ENCODE measurements around the gene TMPRSS9. TPM values are rescaled to one million over a fixed set of nuclear protein-coding genes. Genes with fewer than 3 reads are reported as not detected.
"Not testable (repeated sequence)": the region's sequence is repeated elsewhere in the genome, so short reads cannot be mapped to it uniquely, and the experiment has no call there.

The TMPRSS9 gene
- total RNA-seq, 2 donors from 2014 or later = 0.25 to 0.34 TPM

DNA sequence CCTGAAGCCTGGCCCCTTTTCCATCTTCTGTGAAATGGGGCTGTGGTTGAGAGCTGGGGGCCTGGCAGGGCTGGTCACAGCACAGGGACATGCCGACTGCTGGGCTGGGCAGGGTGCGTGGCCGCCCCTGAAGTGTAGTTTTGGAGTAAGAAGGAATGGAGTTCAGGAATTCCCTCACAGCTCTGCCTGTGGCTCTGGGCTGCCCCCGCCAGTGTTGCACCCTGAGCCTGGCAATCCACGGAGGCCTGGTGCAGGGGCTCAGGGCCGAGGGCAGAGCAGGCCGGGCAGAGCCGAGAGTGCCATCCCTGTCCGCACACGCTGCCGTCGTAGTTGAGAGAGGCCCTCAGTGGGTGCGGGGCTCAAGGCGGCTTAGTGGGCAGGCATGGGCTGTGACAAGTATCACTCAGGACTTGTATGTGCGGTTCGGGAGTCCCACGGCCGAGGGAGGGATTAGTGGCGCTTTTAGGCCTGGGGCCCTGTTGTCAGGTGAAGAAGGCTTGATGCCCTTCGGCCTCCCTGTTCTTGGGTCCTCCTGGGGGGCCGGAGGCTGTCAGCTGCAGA, 21.9 kb upstream of the TMPRSS9 start:
- DNase-seq = no peak
- ATAC-seq = no peak
- intact Hi-C loops (cut with DNase I, micrococcal nuclease) = no loop called here

GRCh38 chr19:2338751-2339643, 21.1 kb upstream of the TMPRSS9 start:
- intact Hi-C loops (cut with DNase I, micrococcal nuclease) = no loop called here
- peak; percentile 48 for ATAC-seq
- no peak for DNase-seq

- intact Hi-C loops (cut with DNase I, micrococcal nuclease) = no loop called here
- ATAC-seq = no peak
- DNase-seq = no peak
Measured at GRCh38 chr19:2339644-2340310, 20.3 kb upstream of the TMPRSS9 start.

GRCh38 chr19:2340496-2341243, 19.4 kb upstream of the TMPRSS9 start:
- ATAC-seq (no peak), DNase-seq (no peak)
- intact Hi-C loops (cut with DNase I, micrococcal nuclease) = no loop called here

GRCh38 chr19:2341244-2341751, 18.8 kb upstream of the TMPRSS9 start:
- no peak for ATAC-seq
- intact Hi-C loops (cut with DNase I, micrococcal nuclease) = no loop called here
- no peak for DNase-seq

- DNase-seq (no peak), ATAC-seq (peak; percentile 9)
- intact Hi-C loops (cut with DNase I, micrococcal nuclease) = no loop called here
Measured at GRCh38 chr19:2341982-2342381, 18.1 kb upstream of the TMPRSS9 start.

DNA sequence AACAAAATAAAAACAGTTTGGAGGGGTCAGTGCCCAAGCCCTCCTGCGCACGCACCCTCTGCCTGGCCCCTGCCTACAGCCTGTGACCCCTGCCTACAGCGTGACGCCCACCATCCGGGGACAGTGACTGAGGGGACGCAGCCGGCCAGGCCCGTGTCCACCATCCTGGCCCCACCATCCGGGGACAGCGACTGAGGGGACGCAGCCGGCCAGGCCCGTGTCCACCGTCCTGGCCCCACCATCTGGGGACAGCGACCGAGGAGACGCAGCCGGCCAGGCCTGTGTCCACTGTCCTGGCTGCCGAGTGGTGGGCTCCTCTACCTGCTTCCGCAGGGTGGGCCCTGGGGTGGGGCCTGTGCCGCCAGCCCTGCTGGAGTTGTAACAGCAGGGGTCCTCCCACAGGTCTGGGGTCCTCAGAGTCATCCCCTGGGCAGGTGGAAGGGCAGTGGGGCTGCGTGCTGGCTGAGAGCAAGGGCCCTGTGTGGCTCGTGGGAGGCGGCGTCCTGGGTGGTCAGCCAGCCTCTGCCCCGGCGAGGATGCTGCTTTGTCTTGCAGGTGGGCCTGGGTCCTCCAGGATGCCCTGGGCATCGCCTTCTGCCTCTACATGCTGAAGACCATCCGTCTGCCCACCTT, 17.3 kb upstream of the TMPRSS9 start:
- DNase-seq (no peak), ATAC-seq (no peak)
- intact Hi-C loops (cut with DNase I, micrococcal nuclease) = no loop called here

DNA sequence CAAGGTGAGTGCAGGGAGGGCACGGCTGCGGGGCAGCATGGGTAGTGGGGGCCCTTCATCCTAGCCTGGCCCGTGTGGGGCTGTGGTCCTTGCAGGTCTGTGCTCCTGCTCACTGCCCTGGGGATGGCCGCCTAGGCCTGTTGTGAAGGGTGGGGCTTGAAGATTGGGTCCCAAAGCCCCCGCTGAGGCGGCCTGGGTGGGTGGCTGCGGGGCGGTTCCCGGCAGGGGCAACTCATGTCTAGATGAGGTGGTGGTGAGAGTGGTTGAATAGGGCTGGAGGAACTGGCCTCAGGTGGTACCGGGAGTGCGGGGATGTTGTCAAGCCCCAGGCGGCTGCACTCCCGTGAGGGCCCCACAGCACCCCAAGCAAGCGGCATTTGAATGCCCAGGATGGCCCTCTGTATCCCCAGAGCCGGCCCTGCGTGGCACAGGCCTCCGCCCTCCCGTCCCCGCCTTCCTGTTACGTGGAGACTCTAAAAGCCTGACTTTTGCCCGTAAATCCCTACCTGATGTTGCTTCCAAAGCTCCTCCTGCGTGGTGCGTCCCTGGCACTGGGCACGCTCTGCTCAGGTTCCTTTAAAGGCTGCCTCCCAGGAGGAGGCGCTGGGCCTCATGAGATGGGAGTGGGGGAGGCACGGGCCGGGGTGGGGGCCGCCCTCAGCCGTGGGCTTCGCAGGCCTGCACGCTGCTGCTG, 16.6 kb upstream of the TMPRSS9 start:
- intact Hi-C loops (cut with DNase I, micrococcal nuclease) = no loop called here
- ATAC-seq (no peak), DNase-seq (peak in 1 of 2 donors; percentile 4)

- no peak for ATAC-seq
- DNase-seq = peak in 1 of 2 donors; percentile 2
- intact Hi-C loops (cut with DNase I, micrococcal nuclease) = no loop called here
Measured at GRCh38 chr19:2344381-2344870, 15.6 kb upstream of the TMPRSS9 start.

DNA sequence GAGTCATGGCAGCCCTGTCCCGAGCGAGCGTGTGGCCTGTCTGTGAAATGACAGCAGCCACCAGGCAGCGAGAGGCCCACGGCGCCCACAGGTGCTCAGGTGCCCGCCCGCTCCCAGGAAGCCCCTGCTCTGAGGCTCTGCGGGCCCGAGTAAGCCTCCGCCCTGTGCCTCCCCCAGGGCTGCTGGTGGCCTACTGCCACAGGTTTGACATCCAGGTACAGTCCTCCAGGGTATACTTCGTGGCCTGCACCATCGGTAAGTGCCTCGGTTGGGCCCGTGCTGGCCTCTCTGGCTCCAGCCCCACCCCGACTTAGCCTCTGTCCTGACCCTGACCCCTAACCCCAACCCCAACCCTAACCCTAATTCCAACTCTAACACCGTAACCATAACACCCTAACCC, 15.0 kb upstream of the TMPRSS9 start:
- DNase-seq (peak in 1 of 2 donors; percentile 5), ATAC-seq (no peak)
- intact Hi-C loops (cut with DNase I, micrococcal nuclease) = no loop called here

DNA sequence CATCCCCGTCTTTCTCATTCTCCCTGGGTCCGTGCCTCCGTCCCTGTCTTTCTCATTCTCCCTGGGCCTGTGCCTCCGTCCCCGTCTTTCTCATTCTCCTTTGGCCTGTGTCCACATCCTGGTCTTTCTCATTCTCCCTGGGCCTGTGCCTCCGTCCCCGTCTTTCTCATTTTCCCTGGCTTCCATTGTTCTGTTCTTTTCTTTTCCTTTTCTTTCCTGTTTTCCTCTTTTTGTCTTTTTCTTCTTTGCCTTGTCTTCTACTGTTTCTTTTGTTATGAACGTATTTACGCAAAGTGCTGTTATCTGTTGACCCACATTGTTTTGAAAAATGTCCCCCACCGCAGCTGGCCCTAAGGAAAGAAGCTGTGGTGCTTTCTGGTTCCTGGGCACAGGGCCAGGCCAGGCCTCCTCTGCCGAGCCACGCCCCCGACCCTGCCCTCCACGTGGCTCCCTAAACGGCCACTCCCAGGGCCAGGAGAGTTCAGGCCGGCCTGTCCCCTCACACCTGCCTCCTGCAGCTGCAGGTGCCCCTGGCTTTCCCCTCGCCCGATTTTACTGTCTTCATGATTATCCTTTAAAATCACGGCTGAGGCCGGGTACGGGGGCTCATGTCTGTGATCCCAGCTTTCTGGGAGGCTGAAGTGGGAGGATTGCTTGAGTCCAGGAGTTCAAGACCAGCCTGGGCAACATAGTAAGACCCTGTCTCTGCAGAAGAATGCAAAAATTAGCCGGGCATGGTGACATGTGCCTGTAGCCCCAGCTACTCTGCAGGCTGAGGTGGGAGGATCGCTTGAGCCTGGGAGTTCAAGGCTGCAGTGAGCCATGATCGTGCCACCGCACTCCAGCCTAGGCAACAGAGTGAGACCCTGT, 14.0 kb upstream of the TMPRSS9 start:
- ATAC-seq (peak; percentile 96), DNase-seq (peak; percentile 84 to 91)
- intact Hi-C loops (cut with DNase I, micrococcal nuclease) = no loop called here

- ATAC-seq; intact Hi-C loops (cut with DNase I, micrococcal nuclease); DNase-seq: not testable (repeated sequence)
Measured at GRCh38 chr19:2349818-2350217, 10.2 kb upstream of the TMPRSS9 start.

GRCh38 chr19:2350656-2351055, 9.4 kb upstream of the TMPRSS9 start:
- ATAC-seq (no peak), DNase-seq (no peak)
- intact Hi-C loops (cut with DNase I, micrococcal nuclease) = no loop called here

DNA sequence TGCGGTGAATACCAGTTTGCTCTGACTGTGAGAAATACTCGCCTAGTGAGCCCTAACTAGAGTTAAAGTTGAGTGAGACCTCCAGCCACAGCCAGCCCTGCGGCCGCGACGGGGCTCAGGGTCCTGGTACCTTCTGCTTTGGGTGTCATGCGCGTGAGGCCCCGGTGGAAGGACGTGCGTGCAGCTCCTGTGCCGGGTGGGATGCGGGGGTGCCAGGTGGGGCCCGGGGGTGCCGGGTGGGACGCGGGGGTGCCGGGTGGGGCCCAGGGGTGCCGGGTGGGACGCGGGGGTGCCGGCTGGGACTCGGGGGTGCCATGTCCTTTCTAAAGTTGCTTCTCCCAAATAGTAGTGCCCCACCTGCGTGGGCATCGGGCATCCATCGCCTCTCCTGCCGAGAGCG, 8.5 kb upstream of the TMPRSS9 start:
- no peak for ATAC-seq
- intact Hi-C loops (cut with DNase I, micrococcal nuclease) = no loop called here
- DNase-seq = no peak

- ATAC-seq (no peak), DNase-seq (no peak)
- intact Hi-C loops (cut with DNase I, micrococcal nuclease) = no loop called here
Measured at GRCh38 chr19:2352121-2352520, 7.9 kb upstream of the TMPRSS9 start.

- intact Hi-C loops (cut with DNase I, micrococcal nuclease) = no loop called here
- peak; percentile 47 for ATAC-seq
- no peak for DNase-seq
Measured at GRCh38 chr19:2353159-2353886, 6.7 kb upstream of the TMPRSS9 start.
